ENCODE results near the gene POP4.

DNA sequence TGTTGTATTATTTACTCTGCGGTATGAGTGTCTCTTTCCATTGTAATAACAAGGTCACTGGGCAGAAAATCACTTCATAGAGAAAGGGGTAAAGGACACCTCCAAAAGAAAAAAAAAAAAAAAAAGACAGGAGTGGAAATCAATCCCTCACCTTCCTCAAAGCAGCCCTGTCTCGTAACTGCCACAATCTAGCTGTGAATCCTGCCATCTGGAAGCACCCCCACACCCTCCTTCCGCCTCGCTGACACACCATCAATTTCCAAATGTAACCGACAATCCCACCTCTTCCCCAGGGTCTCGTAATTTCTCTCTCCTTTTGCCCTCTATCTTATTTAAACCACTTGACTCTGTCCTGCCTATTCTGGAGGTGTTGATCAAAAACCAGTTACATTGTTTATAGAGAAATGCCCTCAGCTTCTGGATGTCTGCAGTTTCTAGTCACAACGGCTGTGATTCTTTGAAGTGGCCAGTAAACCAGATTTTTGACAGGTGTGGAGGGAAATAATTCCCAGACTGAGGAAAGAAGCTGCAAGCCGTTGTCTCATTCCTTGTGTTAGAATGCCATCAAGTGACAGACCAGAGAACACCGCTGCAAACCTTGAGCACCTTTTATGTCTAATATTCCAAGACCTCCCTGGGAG lies 9.1 kb upstream of the POP4 start:
- TF ChIP-seq ZNF239 (tag by site-specific recombination; IDR thresholded peaks at IDR 0.05) (no peak), ZNF76 (tag by site-specific recombination; IDR thresholded peaks at IDR 0.05; ENCODE audit: borderline replicate concordance, low read depth) (peak; percentile 32; the same call in 1 of the 2 replicates), OVOL3 (tag by site-specific recombination; IDR thresholded peaks at IDR 0.05) (no peak), SETDB1 (IDR thresholded peaks at IDR 0.05; ENCODE audit: insufficient read length, low read length) (no peak), YY1 (tag by site-specific recombination; IDR thresholded peaks at IDR 0.05) (no peak), ZNF747 (tag by site-specific recombination; IDR thresholded peaks at IDR 0.05) (no peak), ZFP41 (tag by site-specific recombination; IDR thresholded peaks at IDR 0.05; ENCODE audit: borderline replicate concordance) (no peak), ZNF404 (tag by site-specific recombination; IDR thresholded peaks at IDR 0.05) (no peak)
- TF ChIP-seq, protein P1, sequence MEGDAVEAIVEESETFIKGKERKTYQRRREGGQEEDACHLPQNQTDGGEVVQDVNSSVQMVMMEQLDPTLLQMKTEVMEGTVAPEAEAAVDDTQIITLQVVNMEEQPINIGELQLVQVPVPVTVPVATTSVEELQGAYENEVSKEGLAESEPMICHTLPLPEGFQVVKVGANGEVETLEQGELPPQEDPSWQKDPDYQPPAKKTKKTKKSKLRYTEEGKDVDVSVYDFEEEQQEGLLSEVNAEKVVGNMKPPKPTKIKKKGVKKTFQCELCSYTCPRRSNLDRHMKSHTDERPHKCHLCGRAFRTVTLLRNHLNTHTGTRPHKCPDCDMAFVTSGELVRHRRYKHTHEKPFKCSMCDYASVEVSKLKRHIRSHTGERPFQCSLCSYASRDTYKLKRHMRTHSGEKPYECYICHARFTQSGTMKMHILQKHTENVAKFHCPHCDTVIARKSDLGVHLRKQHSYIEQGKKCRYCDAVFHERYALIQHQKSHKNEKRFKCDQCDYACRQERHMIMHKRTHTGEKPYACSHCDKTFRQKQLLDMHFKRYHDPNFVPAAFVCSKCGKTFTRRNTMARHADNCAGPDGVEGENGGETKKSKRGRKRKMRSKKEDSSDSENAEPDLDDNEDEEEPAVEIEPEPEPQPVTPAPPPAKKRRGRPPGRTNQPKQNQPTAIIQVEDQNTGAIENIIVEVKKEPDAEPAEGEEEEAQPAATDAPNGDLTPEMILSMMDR (tag by site-specific recombination; IDR thresholded peaks at IDR 0.05), result peak; percentile 87
- TF ChIP-seq, protein P2, sequence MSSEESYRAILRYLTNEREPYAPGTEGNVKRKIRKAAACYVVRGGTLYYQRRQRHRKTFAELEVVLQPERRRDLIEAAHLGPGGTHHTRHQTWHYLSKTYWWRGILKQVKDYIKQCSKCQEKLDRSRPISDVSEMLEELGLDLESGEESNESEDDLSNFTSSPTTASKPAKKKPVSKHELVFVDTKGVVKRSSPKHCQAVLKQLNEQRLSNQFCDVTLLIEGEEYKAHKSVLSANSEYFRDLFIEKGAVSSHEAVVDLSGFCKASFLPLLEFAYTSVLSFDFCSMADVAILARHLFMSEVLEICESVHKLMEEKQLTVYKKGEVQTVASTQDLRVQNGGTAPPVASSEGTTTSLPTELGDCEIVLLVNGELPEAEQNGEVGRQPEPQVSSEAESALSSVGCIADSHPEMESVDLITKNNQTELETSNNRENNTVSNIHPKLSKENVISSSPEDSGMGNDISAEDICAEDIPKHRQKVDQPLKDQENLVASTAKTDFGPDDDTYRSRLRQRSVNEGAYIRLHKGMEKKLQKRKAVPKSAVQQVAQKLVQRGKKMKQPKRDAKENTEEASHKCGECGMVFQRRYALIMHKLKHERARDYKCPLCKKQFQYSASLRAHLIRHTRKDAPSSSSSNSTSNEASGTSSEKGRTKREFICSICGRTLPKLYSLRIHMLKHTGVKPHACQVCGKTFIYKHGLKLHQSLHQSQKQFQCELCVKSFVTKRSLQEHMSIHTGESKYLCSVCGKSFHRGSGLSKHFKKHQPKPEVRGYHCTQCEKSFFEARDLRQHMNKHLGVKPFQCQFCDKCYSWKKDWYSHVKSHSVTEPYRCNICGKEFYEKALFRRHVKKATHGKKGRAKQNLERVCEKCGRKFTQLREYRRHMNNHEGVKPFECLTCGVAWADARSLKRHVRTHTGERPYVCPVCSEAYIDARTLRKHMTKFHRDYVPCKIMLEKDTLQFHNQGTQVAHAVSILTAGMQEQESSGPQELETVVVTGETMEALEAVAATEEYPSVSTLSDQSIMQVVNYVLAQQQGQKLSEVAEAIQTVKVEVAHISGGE (tag by site-specific recombination; conservative IDR thresholded peaks at IDR 0.05; ENCODE audit: low read depth), result no peak
- TF ChIP-seq, protein P3, sequence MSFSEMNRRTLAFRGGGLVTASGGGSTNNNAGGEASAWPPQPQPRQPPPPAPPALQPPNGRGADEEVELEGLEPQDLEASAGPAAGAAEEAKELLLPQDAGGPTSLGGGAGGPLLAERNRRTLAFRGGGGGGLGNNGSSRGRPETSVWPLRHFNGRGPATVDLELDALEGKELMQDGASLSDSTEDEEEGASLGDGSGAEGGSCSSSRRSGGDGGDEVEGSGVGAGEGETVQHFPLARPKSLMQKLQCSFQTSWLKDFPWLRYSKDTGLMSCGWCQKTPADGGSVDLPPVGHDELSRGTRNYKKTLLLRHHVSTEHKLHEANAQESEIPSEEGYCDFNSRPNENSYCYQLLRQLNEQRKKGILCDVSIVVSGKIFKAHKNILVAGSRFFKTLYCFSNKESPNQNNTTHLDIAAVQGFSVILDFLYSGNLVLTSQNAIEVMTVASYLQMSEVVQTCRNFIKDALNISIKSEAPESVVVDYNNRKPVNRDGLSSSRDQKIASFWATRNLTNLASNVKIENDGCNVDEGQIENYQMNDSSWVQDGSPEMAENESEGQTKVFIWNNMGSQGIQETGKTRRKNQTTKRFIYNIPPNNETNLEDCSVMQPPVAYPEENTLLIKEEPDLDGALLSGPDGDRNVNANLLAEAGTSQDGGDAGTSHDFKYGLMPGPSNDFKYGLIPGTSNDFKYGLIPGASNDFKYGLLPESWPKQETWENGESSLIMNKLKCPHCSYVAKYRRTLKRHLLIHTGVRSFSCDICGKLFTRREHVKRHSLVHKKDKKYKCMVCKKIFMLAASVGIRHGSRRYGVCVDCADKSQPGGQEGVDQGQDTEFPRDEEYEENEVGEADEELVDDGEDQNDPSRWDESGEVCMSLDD (tag by site-specific recombination; IDR thresholded peaks at IDR 0.05), result no peak

Measured in HEK293 (cell line).